Measurements from ENCODE around the gene LHX3. TPM values are rescaled to one million over a fixed set of nuclear protein-coding genes. Genes with fewer than 3 reads are reported as not detected.

The LHX3 gene
- total and polyA plus RNA-seq, 2 donors (not counting 1 experiment from before 2014, with no cell fraction given), result 0.07 to 0.30 TPM

- WGBS (ENCODE audit: insufficient coverage), result 77% methylated on average over 6 of the region's 9 CpGs
- peak overlapping the region; percentile 26 for H3K27ac Mint-ChIP-seq
- Histone ChIP-seq H3K27ac (ENCODE audit: low read length in 2 of 2) (no peak overlapping the region), H3K4me1 (ENCODE audit: control insufficient read depth in 2 of 2, insufficient read depth in 2 of 2, low read length in 2 of 2) (peaks cover 25 to 30% of the 10 kb centered on the region in 2 donors), H3K79me2 (ENCODE audit: control insufficient read depth, insufficient read depth, low read length) (peaks cover 20% of the 10 kb centered on the region), H4K20me1 (ENCODE audit: control insufficient read depth, insufficient read depth, low read length, poor library complexity, severe bottlenecking) (peaks cover 11% of the 10 kb centered on the region), H3K4me3 (ENCODE audit: control extremely low read depth in 1 of 5, extremely low read depth in 1 of 5, insufficient read depth in 1 of 5, low read depth in 2 of 5, low read length in 4 of 5) (no peak overlapping the region), H3K9me3 (ENCODE audit: control extremely low read depth in 1 of 3, control insufficient read depth in 2 of 3, insufficient read depth in 1 of 3, low read length in 2 of 3) (no peaks in the 10 kb centered on the region), H2AFZ (ENCODE audit: insufficient read depth, low read depth, low read length, poor library complexity, severe bottlenecking) (no peak overlapping the region), H3K27me3 (replicated peaks in 1 of 4; ENCODE audit: control extremely low read depth in 1 of 4, control insufficient read depth in 3 of 4, insufficient read depth in 4 of 4, low read length in 3 of 4) (no peaks in the 10 kb centered on the region), H3K4me2 (replicated peaks; ENCODE audit: low read depth, low read length, poor library complexity, severe bottlenecking) (no peak overlapping the region), H3K9ac (ENCODE audit: low read length) (no peak overlapping the region), H3K36me3 (replicated peaks in 1 of 2; ENCODE audit: control extremely low read depth in 1 of 2, control insufficient read depth in 1 of 2, extremely low read depth in 1 of 2, insufficient read depth in 2 of 2, low read length in 1 of 2) (no peaks in the 10 kb centered on the region)
- intact Hi-C loops (cut with micrococcal nuclease), result loop anchor here (10.0 kb wide), 1 partner anchor 283 kb away; the partner anchor contains the start of gene UBAC1
- DNase-seq (no peak), ATAC-seq (ENCODE audit: low read depth) (no peak)
- H3K9me3 Mint-ChIP-seq (ENCODE audit: insufficient read depth), result no peaks in the 10 kb centered on the region
- POLR2A ChIA-PET, result no interaction called here
- H3K4me1 Mint-ChIP-seq, result peaks cover 30% of the 10 kb centered on the region
- TF ChIP-seq EZH2 (IDR thresholded peaks at IDR 0.05; ENCODE audit: borderline replicate concordance, insufficient read depth, low read depth, low read length, poor library complexity, severe bottlenecking) (no peak), CTCF (IDR thresholded peaks at IDR 0.05) (no peak)
- CTCF ChIA-PET, result interaction anchor here (1.2 kb wide), 1 partner anchor 36 kb away, joined by 5 read pairs; no protein-coding TSS in a partner anchor
- no peaks in the 10 kb centered on the region for H3K27me3 Mint-ChIP-seq
- H3K4me3 Mint-ChIP-seq, result no peak overlapping the region
These were observed 42.6 kb upstream of the LHX3 start for GRCh38 chr9:136247551-136247916.

- Mint-ChIP-seq H3K27me3 (no peaks in the 10 kb centered on the region), H3K4me3 (peak overlapping the region; percentile 13), H3K4me1 (peaks cover 35% of the 10 kb centered on the region), H3K27ac (no peak overlapping the region), H3K9me3 (ENCODE audit: insufficient read depth) (no peaks in the 10 kb centered on the region)
- peaks cover 16% of the 10 kb centered on the region for H4K20me1 ChIP-seq (ENCODE audit: control insufficient read depth, insufficient read depth, low read length, poor library complexity, severe bottlenecking)
- no peaks in the 10 kb centered on the region for H3K27me3 ChIP-seq (replicated peaks in 1 of 4; ENCODE audit: control extremely low read depth in 1 of 4, control insufficient read depth in 3 of 4, insufficient read depth in 4 of 4, low read length in 3 of 4)
- no peak overlapping the region for H2AFZ ChIP-seq (ENCODE audit: insufficient read depth, low read depth, low read length, poor library complexity, severe bottlenecking)
- peaks cover 25% of the 10 kb centered on the region for H3K79me2 ChIP-seq (ENCODE audit: control insufficient read depth, insufficient read depth, low read length)
- POLR2A ChIA-PET, result no interaction called here
- no peak overlapping the region for H3K4me2 ChIP-seq (replicated peaks; ENCODE audit: low read depth, low read length, poor library complexity, severe bottlenecking)
- no peak overlapping the region for H3K9ac ChIP-seq (ENCODE audit: low read length)
- intact Hi-C loops (cut with micrococcal nuclease), result loop anchor here (1.0 to 10.0 kb wide), 2 partner anchors 20 to 282 kb away; partner anchors contain the start of gene UBAC1
- no peak for DNase-seq
- CTCF ChIA-PET, result interaction anchor here (1.2 kb wide), 2 partner anchors 20 to 37 kb away, joined by 3 to 5 read pairs; no protein-coding TSS in a partner anchor
- TF ChIP-seq CTCF (IDR thresholded peaks at IDR 0.05) (no peak), EZH2 (IDR thresholded peaks at IDR 0.05; ENCODE audit: borderline replicate concordance, insufficient read depth, low read depth, low read length, poor library complexity, severe bottlenecking) (no peak)
- ATAC-seq (ENCODE audit: low read depth), result no peak
- no peaks in the 10 kb centered on the region for H3K36me3 ChIP-seq (replicated peaks in 1 of 2; ENCODE audit: control extremely low read depth in 1 of 2, control insufficient read depth in 1 of 2, extremely low read depth in 1 of 2, insufficient read depth in 2 of 2, low read length in 1 of 2)
- H3K9me3 ChIP-seq (ENCODE audit: control extremely low read depth in 1 of 3, control insufficient read depth in 2 of 3, insufficient read depth in 1 of 3, low read length in 2 of 3), result no peaks in the 10 kb centered on the region
- WGBS (ENCODE audit: insufficient coverage), result 90% methylated on average over 24 of the region's 26 CpGs
- no peak overlapping the region for H3K4me3 ChIP-seq (ENCODE audit: control extremely low read depth in 1 of 5, extremely low read depth in 1 of 5, insufficient read depth in 1 of 5, low read depth in 2 of 5, low read length in 4 of 5)
- no peak overlapping the region for H3K27ac ChIP-seq (ENCODE audit: low read length in 2 of 2)
- H3K4me1 ChIP-seq (ENCODE audit: control insufficient read depth in 2 of 2, insufficient read depth in 2 of 2, low read length in 2 of 2), result peaks cover 31 to 35% of the 10 kb centered on the region in 2 donors
These were observed 42.1 kb upstream of the LHX3 start for GRCh38 chr9:136246849-136247550.

Data from B cell (primary cell).